Nephron (organoid): ENCODE results near the gene SSNA1.

ENCODE experiments used
- H3K27ac Mint-ChIP-seq, 3 experiments: 2 replicates each; pipeline ENCODE4 v1.8.0; 2020; ENCODE audit warnings: mixed read lengths in 3 of 3, mild to moderate bottlenecking in 2 of 3, moderate library complexity in 1 of 3
- H3K27me3 Mint-ChIP-seq: 2 replicates; pipeline ENCODE4 v1.8.0; 2021; ENCODE audit warnings: low read depth, mild to moderate bottlenecking, moderate library complexity, mixed read lengths
- H3K36me3 Mint-ChIP-seq: 2 replicates; pipeline ENCODE4 v1.8.0; 2020; ENCODE audit warnings: low read depth, mixed read lengths
- H3K4me1 Mint-ChIP-seq: 2 replicates; pipeline ENCODE4 v1.8.0; 2020; ENCODE audit warnings: mixed read lengths
- H3K4me3 Mint-ChIP-seq, 3 experiments: 2 replicates each; pipeline ENCODE4 v1.8.0; 2020; ENCODE audit warnings: mild to moderate bottlenecking in 3 of 3, mixed read lengths in 3 of 3, moderate library complexity in 2 of 3
- H3K9me3 Mint-ChIP-seq: 2 replicates; pipeline ENCODE4 v1.8.0; 2020; ENCODE audit warnings: mixed read lengths
- CTCF ChIP-seq, 3 experiments: fragments of 200-600 bp; sonication (generic); IDR thresholded peaks; one replicate each; pipeline ENCODE4 v1.5.0; 2021; ENCODE audit warnings: antibody characterized with exemption in 3 of 3; ENCODE audit not compliant: unreplicated experiment in 3 of 3

SSNA1 gene

GRCh38 chr9:137226338-137227053 lies 38.0 kb downstream of the SSNA1 start:
- H3K27me3 Mint-ChIP-seq, result peaks cover 4% of the 10 kb centered on the region
- no peak overlapping the region for H3K27ac Mint-ChIP-seq
- peaks cover 5% of the 10 kb centered on the region for H3K4me1 Mint-ChIP-seq
- TF ChIP-seq CTCF (IDR thresholded peaks at IDR 0.05; ENCODE audit: unreplicated experiment in 3 of 3), result no peak
- H3K36me3 Mint-ChIP-seq, result no peaks in the 10 kb centered on the region
- peak overlapping the region in 1 of 3 experiments; percentile 37 for H3K4me3 Mint-ChIP-seq
- no peaks in the 10 kb centered on the region for H3K9me3 Mint-ChIP-seq

- H3K4me3 Mint-ChIP-seq, result peak within 1 kb of the TSS; percentile 24 to 59 (median 44)
- no peaks in the 10 kb centered on the region for H3K36me3 Mint-ChIP-seq
- peaks cover 5% of the 10 kb centered on the region for H3K4me1 Mint-ChIP-seq
- no peaks in the 10 kb centered on the region for H3K9me3 Mint-ChIP-seq
- H3K27ac Mint-ChIP-seq, result peak within 1 kb of the TSS; percentile 41 to 65 (median 46)
- H3K27me3 Mint-ChIP-seq, result peaks cover 4% of the 10 kb centered on the region
- TF ChIP-seq CTCF (IDR thresholded peaks at IDR 0.05; ENCODE audit: unreplicated experiment in 3 of 3), result peak; percentile 85 to 89 (median 85)
These were observed 38.8 kb downstream of the SSNA1 start, which contains the start of gene RNF224 for GRCh38 chr9:137227054-137227852. Gene RNF224, plus strand, starts transcription at chr9:137227502. Its CDS starts 834 bp downstream, at chr9:137228336.

- H3K4me1 Mint-ChIP-seq, result peaks cover 5% of the 10 kb centered on the region
- H3K27ac Mint-ChIP-seq, result peak overlapping the region; percentile 41 to 65 (median 46)
- no peak for TF ChIP-seq CTCF (IDR thresholded peaks at IDR 0.05; ENCODE audit: unreplicated experiment in 3 of 3)
- no peaks in the 10 kb centered on the region for H3K9me3 Mint-ChIP-seq
- no peaks in the 10 kb centered on the region for H3K36me3 Mint-ChIP-seq
- peak overlapping the region; percentile 24 to 59 (median 44) for H3K4me3 Mint-ChIP-seq
- peaks cover 4% of the 10 kb centered on the region for H3K27me3 Mint-ChIP-seq
These were observed 39.5 kb downstream of the SSNA1 start for GRCh38 chr9:137227853-137228505.

- no peaks in the 10 kb centered on the region for H3K36me3 Mint-ChIP-seq
- TF ChIP-seq CTCF (IDR thresholded peaks at IDR 0.05; ENCODE audit: unreplicated experiment in 3 of 3), result no peak
- H3K27ac Mint-ChIP-seq, result no peak overlapping the region
- no peak overlapping the region for H3K4me3 Mint-ChIP-seq
- H3K9me3 Mint-ChIP-seq, result no peaks in the 10 kb centered on the region
- H3K4me1 Mint-ChIP-seq, result peaks cover 5% of the 10 kb centered on the region
- H3K27me3 Mint-ChIP-seq, result peaks cover 4% of the 10 kb centered on the region
These were observed 40.1 kb downstream of the SSNA1 start for GRCh38 chr9:137228506-137228967.

GRCh38 chr9:137228968-137229896 lies 40.8 kb downstream of the SSNA1 start:
- H3K4me1 Mint-ChIP-seq, result peaks cover 5% of the 10 kb centered on the region
- H3K36me3 Mint-ChIP-seq, result no peaks in the 10 kb centered on the region
- no peak for TF ChIP-seq CTCF (IDR thresholded peaks at IDR 0.05; ENCODE audit: unreplicated experiment in 3 of 3)
- H3K9me3 Mint-ChIP-seq, result no peaks in the 10 kb centered on the region
- H3K27me3 Mint-ChIP-seq, result peaks cover 4% of the 10 kb centered on the region
- H3K27ac Mint-ChIP-seq, result peak overlapping the region in 2 of 3 experiments; percentile 72 to 73
- no peak overlapping the region for H3K4me3 Mint-ChIP-seq
